ENCODE results near the gene TRIM34.
"Not testable (repeated sequence)": the region's sequence is repeated elsewhere in the genome, so short reads cannot be mapped to it uniquely, and the experiment has no call there.

The TRIM34 gene

GRCh38 chr11:5620651-5621521 lies 3.9 kb upstream of the TRIM34 start:
- no peak for DNase-seq (ENCODE audit: low spot score)

GRCh38 chr11:5621580-5621979 lies 3.2 kb upstream of the TRIM34 start:
- DNase-seq (ENCODE audit: low spot score): no peak

GRCh38 chr11:5622802-5623201 lies 2.0 kb upstream of the TRIM34 start:
- no peak for DNase-seq (ENCODE audit: low spot score)

- no peak for DNase-seq (ENCODE audit: low spot score)
These were observed 480 bp downstream of the TRIM34 start for GRCh38 chr11:5625281-5625680.

GRCh38 chr11:5626196-5626595 lies 1.4 kb downstream of the TRIM34 start:
- DNase-seq (ENCODE audit: low spot score): no peak

GRCh38 chr11:5631417-5631816 lies 6.6 kb downstream of the TRIM34 start:
- DNase-seq (ENCODE audit: low spot score): no peak

- no peak for DNase-seq (ENCODE audit: low spot score)
These were observed 7.3 kb downstream of the TRIM34 start for GRCh38 chr11:5631969-5632635.

- DNase-seq (ENCODE audit: low spot score): no peak
These were observed 15.2 kb downstream of the TRIM34 start for GRCh38 chr11:5639953-5640352.

GRCh38 chr11:5643585-5643984 lies 18.8 kb downstream of the TRIM34 start:
- DNase-seq (ENCODE audit: low spot score): no peak

GRCh38 chr11:5646139-5646538 lies 21.3 kb downstream of the TRIM34 start:
- no peak for DNase-seq (ENCODE audit: low spot score)

- no peak for DNase-seq (ENCODE audit: low spot score)
These were observed 30.7 kb downstream of the TRIM34 start for GRCh38 chr11:5655474-5655873.

GRCh38 chr11:5656956-5657355 lies 32.2 kb downstream of the TRIM34 start:
- DNase-seq (ENCODE audit: low spot score): not testable (repeated sequence)

GRCh38 chr11:5658318-5658717 lies 33.5 kb downstream of the TRIM34 start:
- DNase-seq (ENCODE audit: low spot score): no peak

- DNase-seq (ENCODE audit: low spot score): no peak
These were observed 38.7 kb downstream of the TRIM34 start for GRCh38 chr11:5663511-5663910.

- DNase-seq (ENCODE audit: low spot score): no peak
These were observed 40.3 kb downstream of the TRIM34 start for GRCh38 chr11:5665051-5665570.

GRCh38 chr11:5665746-5666401 lies 41.1 kb downstream of the TRIM34 start:
- no peak for DNase-seq (ENCODE audit: low spot score)

- DNase-seq (ENCODE audit: low spot score): peak; percentile 17
These were observed 41.6 kb downstream of the TRIM34 start for GRCh38 chr11:5666402-5666793.

GRCh38 chr11:5671831-5672230 lies 47.0 kb downstream of the TRIM34 start:
- DNase-seq (ENCODE audit: low spot score): no peak

- no peak for DNase-seq (ENCODE audit: low spot score)
These were observed 49.6 kb downstream of the TRIM34 start for GRCh38 chr11:5674391-5674790.

- no peak for DNase-seq (ENCODE audit: low spot score)
These were observed 55.0 kb downstream of the TRIM34 start for GRCh38 chr11:5679811-5680210.

GRCh38 chr11:5682890-5683441 lies 58.2 kb downstream of the TRIM34 start:
- DNase-seq (ENCODE audit: low spot score): not testable (repeated sequence)

GRCh38 chr11:5683620-5684019 lies 58.8 kb downstream of the TRIM34 start:
- DNase-seq (ENCODE audit: low spot score): not testable (repeated sequence)
